Type B pancreatic cell (in vitro differentiated cells): ENCODE results near the gene FAM3C. TPM values are rescaled to one million over a fixed set of nuclear protein-coding genes. Genes with fewer than 3 reads are reported as not detected.

ENCODE experiments used
- DNase-seq: peaks from one replicate; pipeline ENCODE4 v3.0.0; 2021; ENCODE audit warnings: mixed read lengths; ENCODE audit not compliant: unreplicated experiment; ENCODE audit errors: extremely low spot score
- H3K27ac Mint-ChIP-seq: 2 replicates; pipeline ENCODE4 v1.8.0; 2021; ENCODE audit warnings: mild to moderate bottlenecking, mixed read lengths
- H3K27me3 Mint-ChIP-seq: 2 replicates; pipeline ENCODE4 v1.8.0; 2021; ENCODE audit warnings: mixed read lengths
- H3K36me3 Mint-ChIP-seq: 2 replicates; pipeline ENCODE4 v1.8.0; 2021; ENCODE audit warnings: mixed read lengths
- H3K4me1 Mint-ChIP-seq: one replicate; pipeline ENCODE4 v1.8.0; 2021; ENCODE audit warnings: mixed read lengths; ENCODE audit not compliant: unreplicated experiment
- H3K4me3 Mint-ChIP-seq: 2 replicates; pipeline ENCODE4 v1.8.0; 2021; ENCODE audit warnings: mild to moderate bottlenecking, mixed read lengths
- H3K9me3 Mint-ChIP-seq: 2 replicates; pipeline ENCODE4 v1.8.0; 2021; ENCODE audit warnings: mixed read lengths
- total RNA-seq: library from RNA; stranded (reverse); gene quantifications from 2 replicates; pipeline ENCODE4 v1.2.1, GENCODE V29; 2021; ENCODE audit warnings: low replicate concordance
- TF ChIP-seq, protein P1 (sequence below): fragments of 200-600 bp; sonication (generic); conservative IDR thresholded peaks from 2 replicates; pipeline ENCODE4 v1.5.0; 2021; ENCODE audit warnings: antibody characterized with exemption, mild to moderate bottlenecking

Gene FAM3C
- total RNA-seq, 1 donor from 2014 or later = 73.9 TPM

- H3K9me3 Mint-ChIP-seq = peaks cover 10% of the 10 kb centered on the region
- H3K27ac Mint-ChIP-seq = no peak overlapping the region
- H3K4me1 Mint-ChIP-seq = peaks cover 12% of the 10 kb centered on the region
- TF ChIP-seq, protein P1, sequence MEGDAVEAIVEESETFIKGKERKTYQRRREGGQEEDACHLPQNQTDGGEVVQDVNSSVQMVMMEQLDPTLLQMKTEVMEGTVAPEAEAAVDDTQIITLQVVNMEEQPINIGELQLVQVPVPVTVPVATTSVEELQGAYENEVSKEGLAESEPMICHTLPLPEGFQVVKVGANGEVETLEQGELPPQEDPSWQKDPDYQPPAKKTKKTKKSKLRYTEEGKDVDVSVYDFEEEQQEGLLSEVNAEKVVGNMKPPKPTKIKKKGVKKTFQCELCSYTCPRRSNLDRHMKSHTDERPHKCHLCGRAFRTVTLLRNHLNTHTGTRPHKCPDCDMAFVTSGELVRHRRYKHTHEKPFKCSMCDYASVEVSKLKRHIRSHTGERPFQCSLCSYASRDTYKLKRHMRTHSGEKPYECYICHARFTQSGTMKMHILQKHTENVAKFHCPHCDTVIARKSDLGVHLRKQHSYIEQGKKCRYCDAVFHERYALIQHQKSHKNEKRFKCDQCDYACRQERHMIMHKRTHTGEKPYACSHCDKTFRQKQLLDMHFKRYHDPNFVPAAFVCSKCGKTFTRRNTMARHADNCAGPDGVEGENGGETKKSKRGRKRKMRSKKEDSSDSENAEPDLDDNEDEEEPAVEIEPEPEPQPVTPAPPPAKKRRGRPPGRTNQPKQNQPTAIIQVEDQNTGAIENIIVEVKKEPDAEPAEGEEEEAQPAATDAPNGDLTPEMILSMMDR = no peak
- H3K36me3 Mint-ChIP-seq = no peaks in the 10 kb centered on the region
- no peak for DNase-seq
- no peaks in the 10 kb centered on the region for H3K27me3 Mint-ChIP-seq
- H3K4me3 Mint-ChIP-seq = no peak overlapping the region
Observed at GRCh38 chr7:121307021-121307574, 89.0 kb downstream of the FAM3C start.

GRCh38 chr7:121306565-121306964 is 89.5 kb downstream of the FAM3C start:
- Mint-ChIP-seq H3K27ac (no peak overlapping the region), H3K4me3 (no peak overlapping the region), H3K36me3 (no peaks in the 10 kb centered on the region), H3K27me3 (no peaks in the 10 kb centered on the region), H3K9me3 (peaks cover 10% of the 10 kb centered on the region), H3K4me1 (peaks cover 12% of the 10 kb centered on the region)
- no peak for DNase-seq
- TF ChIP-seq, protein P1 = no peak

- H3K36me3 Mint-ChIP-seq = no peaks in the 10 kb centered on the region
- no peak overlapping the region for H3K4me3 Mint-ChIP-seq
- no peaks in the 10 kb centered on the region for H3K27me3 Mint-ChIP-seq
- TF ChIP-seq, protein P1 = no peak
- peaks cover 5% of the 10 kb centered on the region for H3K9me3 Mint-ChIP-seq
- peaks cover 12% of the 10 kb centered on the region for H3K4me1 Mint-ChIP-seq
- DNase-seq = no peak
- no peak overlapping the region for H3K27ac Mint-ChIP-seq
Observed at GRCh38 chr7:121305109-121305508, 91.0 kb downstream of the FAM3C start.

DNA sequence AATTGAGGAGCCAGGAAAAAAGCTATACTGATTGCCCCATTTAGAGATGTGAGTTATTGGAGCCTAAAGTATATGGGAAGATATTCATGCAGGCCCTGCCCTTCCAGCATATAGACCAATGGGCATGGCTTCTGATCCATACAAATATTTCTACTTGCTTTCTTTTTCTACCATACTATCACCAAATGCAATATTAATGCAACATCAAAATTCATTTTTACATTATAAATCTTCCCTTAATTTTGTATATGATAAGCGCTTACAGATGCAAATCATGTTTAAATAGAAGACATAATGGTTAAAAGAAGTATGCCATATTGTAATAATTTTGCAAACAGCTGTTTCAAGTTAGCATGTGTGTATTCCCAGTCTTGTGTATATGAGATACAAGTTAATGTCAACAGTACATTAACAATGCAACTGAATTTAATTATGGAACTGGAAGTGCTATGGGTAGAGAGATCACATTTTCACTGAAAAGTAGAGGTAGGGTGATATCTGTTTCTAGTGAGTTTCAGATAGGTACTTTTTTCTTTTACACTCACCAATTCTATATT is 91.9 kb downstream of the FAM3C start:
- TF ChIP-seq, protein P1 = no peak
- Mint-ChIP-seq H3K9me3 (no peaks in the 10 kb centered on the region), H3K4me3 (no peak overlapping the region), H3K27me3 (no peaks in the 10 kb centered on the region), H3K27ac (no peak overlapping the region), H3K36me3 (no peaks in the 10 kb centered on the region), H3K4me1 (peaks cover 12% of the 10 kb centered on the region)
- DNase-seq = no peak

DNA sequence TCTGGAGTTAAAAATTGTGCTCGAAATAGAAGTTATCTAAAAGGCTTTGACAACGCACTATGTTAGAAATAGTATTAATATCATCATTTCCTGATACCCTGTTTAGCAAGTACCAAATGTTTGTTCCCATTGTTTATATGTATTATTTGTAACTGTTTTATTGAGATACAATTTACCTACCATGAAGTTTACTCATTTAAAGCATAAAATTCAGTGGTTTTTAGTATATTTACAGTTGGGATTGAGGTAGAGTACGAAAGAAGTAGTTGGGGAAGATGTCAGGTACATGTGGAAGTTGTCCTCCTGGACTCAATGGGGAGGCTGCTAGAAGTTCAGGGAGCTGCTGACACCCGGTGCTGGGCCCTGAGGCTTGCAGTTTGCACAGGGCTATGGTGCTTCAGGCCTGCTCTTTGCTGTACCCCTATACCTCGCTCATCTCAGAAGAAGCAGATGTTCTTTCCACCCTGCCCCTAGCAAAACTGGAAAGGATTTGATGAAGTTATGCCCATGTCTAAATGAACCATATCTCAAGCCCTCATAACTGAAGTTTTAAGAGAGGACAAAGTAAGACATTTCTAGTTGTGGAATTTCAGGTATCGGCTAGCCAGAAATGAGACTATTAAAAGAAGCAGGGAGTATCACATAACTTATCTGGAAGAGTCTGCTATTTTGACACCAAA is 92.5 kb downstream of the FAM3C start:
- peaks cover 12% of the 10 kb centered on the region for H3K4me1 Mint-ChIP-seq
- no peak for DNase-seq
- H3K9me3 Mint-ChIP-seq = no peaks in the 10 kb centered on the region
- H3K27ac Mint-ChIP-seq = no peak overlapping the region
- H3K4me3 Mint-ChIP-seq = no peak overlapping the region
- no peaks in the 10 kb centered on the region for H3K27me3 Mint-ChIP-seq
- TF ChIP-seq, protein P1 = no peak
- no peaks in the 10 kb centered on the region for H3K36me3 Mint-ChIP-seq
